NB4 (cell line): ENCODE data around the gene SLC2A5.

Experiments used
- POLR2A ChIP-seq: IDR thresholded peaks from 2 replicates; pipeline ENCODE4 v1.6.1; 2011; ENCODE audit warnings: mild to moderate bottlenecking; ENCODE audit not compliant: insufficient read length; ENCODE audit errors: extremely low read depth
- TF ChIP-seq, protein P1 (sequence below): IDR thresholded peaks from one replicate; pipeline ENCODE4 v1.5.1; 2012; ENCODE audit warnings: low read depth, low read length
- TF ChIP-seq, protein P2 (sequence below): IDR thresholded peaks from 2 replicates; pipeline ENCODE4 v1.6.1; 2011; ENCODE audit warnings: low read depth, low read length

DNA sequence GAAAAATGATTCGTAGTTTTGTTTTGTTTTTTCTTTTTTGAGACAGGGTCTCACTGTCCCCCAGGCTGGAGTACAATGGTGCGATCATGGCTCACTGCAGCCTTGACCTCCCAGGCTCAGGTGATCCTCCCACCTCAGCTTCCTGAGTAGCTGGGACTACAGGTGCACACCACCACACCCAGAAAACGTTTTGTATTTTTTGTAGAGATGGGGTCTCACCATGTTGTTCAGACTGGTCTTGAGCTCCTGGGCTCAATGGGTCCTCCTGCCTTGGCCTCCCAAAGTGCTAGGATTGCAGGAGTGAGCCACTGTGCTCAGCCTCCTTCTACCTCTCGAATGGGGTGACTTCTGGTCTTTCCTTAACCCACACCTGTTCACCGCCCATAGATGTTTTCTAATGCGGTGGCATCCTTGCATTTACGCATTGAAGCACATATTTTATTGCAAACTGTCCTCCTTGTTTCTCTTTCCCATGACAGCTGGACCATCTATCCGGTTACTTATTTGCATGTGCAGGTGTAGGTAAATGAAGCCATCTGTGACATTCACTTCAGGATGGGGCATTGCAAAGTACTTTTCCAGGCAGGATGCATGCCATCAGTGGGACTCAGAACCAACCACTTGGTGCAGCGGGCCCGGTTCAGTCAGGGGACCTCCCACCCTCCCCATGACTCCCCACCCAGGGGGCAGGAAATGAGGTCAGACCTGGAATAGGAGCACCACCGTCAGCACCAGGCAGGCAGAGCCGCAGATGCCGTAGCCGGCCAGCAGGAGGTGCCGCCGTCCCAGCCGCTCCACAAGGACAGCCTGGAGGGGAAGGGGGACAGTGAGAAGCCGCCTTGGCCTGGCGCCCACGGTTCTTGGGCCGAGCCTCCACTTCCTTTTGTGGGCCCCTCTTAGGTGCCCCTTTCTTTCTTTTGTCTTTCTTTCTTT, 59.7 kb downstream of the SLC2A5 start:
- TF ChIP-seq, protein P1, sequence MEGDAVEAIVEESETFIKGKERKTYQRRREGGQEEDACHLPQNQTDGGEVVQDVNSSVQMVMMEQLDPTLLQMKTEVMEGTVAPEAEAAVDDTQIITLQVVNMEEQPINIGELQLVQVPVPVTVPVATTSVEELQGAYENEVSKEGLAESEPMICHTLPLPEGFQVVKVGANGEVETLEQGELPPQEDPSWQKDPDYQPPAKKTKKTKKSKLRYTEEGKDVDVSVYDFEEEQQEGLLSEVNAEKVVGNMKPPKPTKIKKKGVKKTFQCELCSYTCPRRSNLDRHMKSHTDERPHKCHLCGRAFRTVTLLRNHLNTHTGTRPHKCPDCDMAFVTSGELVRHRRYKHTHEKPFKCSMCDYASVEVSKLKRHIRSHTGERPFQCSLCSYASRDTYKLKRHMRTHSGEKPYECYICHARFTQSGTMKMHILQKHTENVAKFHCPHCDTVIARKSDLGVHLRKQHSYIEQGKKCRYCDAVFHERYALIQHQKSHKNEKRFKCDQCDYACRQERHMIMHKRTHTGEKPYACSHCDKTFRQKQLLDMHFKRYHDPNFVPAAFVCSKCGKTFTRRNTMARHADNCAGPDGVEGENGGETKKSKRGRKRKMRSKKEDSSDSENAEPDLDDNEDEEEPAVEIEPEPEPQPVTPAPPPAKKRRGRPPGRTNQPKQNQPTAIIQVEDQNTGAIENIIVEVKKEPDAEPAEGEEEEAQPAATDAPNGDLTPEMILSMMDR = peak; percentile 80
- no peak for TF ChIP-seq POLR2A
- TF ChIP-seq, protein P2, sequence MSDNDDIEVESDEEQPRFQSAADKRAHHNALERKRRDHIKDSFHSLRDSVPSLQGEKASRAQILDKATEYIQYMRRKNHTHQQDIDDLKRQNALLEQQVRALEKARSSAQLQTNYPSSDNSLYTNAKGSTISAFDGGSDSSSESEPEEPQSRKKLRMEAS = no peak
